ENCODE results near the gene SMYD3. TPM values are rescaled to one million over a fixed set of nuclear protein-coding genes. Genes with fewer than 3 reads are reported as not detected.

Gene SMYD3
- total RNA-seq, 1 donor from 2014 or later = 35.4 TPM

DNA sequence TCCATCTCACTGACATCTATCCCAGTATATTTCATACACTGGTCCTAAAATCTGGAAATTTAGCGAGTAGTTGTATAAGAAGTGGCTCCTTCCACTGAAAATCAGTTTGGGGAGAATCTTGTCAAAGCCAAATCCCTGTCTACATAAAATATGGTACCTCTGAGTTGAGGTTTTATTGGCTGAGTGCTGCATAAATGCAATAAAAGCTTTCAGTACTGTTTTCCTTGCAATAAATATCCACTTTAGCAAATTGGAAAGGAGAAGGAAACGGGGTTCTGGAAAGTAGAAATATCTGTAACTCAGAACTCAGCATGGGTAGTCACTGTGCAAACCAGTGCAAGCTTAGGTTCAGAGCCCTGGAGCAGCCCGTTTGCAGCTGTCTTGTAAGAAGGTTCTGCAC is 580.2 kb downstream of the SMYD3 start:
- no peak for DNase-seq
- H3K4me3 Mint-ChIP-seq (ENCODE audit: unreplicated experiment) = no peak overlapping the region

DNA sequence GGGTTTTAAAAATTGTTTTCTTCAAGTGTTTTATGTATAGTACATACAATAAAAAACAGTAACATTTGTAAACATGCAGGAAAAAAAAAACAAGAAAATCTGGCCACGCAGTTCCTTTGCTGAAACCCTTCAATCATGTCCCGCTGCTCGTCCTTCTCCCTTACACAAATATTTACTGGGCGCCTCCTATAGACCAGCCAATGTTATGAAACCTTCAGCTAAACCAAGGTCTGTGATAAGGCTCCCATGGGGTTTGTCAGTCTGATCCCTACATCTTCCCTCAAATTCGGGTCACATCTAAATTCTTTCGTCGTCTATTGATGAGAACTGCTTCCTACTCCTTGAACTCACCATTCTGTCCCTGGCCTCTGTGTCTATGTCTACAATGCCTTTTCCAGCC is 583.9 kb downstream of the SMYD3 start:
- H3K36me3 Mint-ChIP-seq (ENCODE audit: unreplicated experiment) = no peaks in the 10 kb centered on the region
- H3K27me3 Mint-ChIP-seq (ENCODE audit: unreplicated experiment) = no peaks in the 10 kb centered on the region
- H3K9me3 Mint-ChIP-seq (ENCODE audit: unreplicated experiment) = no peaks in the 10 kb centered on the region
- H3K4me3 Mint-ChIP-seq (ENCODE audit: unreplicated experiment) = no peak overlapping the region
- peaks cover 5% of the 10 kb centered on the region for H3K4me1 Mint-ChIP-seq (ENCODE audit: low read depth, unreplicated experiment)
- TF ChIP-seq, protein P1, sequence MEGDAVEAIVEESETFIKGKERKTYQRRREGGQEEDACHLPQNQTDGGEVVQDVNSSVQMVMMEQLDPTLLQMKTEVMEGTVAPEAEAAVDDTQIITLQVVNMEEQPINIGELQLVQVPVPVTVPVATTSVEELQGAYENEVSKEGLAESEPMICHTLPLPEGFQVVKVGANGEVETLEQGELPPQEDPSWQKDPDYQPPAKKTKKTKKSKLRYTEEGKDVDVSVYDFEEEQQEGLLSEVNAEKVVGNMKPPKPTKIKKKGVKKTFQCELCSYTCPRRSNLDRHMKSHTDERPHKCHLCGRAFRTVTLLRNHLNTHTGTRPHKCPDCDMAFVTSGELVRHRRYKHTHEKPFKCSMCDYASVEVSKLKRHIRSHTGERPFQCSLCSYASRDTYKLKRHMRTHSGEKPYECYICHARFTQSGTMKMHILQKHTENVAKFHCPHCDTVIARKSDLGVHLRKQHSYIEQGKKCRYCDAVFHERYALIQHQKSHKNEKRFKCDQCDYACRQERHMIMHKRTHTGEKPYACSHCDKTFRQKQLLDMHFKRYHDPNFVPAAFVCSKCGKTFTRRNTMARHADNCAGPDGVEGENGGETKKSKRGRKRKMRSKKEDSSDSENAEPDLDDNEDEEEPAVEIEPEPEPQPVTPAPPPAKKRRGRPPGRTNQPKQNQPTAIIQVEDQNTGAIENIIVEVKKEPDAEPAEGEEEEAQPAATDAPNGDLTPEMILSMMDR (IDR thresholded peaks at IDR 0.05; ENCODE audit: partially characterized antibody, unreplicated experiment) = no peak
- H3K27ac Mint-ChIP-seq (ENCODE audit: unreplicated experiment) = no peak overlapping the region
- no peak for DNase-seq

More for the DNA sequence above, 580.2 kb downstream of the SMYD3 start:
- Mint-ChIP-seq H3K4me1 (ENCODE audit: low read depth, unreplicated experiment) (peaks cover 5% of the 10 kb centered on the region), H3K27ac (ENCODE audit: unreplicated experiment) (no peak overlapping the region), H3K36me3 (ENCODE audit: unreplicated experiment) (no peaks in the 10 kb centered on the region), H3K27me3 (ENCODE audit: unreplicated experiment) (no peaks in the 10 kb centered on the region), H3K9me3 (ENCODE audit: unreplicated experiment) (no peaks in the 10 kb centered on the region)
- TF ChIP-seq, protein P1 (IDR thresholded peaks at IDR 0.05; ENCODE audit: partially characterized antibody, unreplicated experiment) = no peak

DNA sequence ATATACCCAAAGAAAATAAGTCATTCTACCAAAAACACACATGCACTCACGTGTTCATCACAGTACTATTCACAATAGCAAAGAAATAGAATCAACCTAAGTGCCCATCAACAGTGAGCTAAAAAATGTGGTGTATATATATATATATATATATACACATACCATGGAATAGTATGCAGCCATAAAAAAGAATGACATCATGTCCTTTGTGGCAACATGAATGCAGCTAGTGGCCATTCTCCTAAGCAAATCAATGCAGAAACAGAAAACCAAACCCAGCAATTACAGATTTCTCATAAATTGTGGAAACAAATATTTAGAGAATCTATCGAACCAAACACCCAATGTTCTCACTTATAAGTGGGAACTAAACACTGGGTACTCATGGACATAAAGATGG is 585.7 kb downstream of the SMYD3 start:
- DNase-seq = no peak
- H3K27me3 Mint-ChIP-seq (ENCODE audit: unreplicated experiment) = no peaks in the 10 kb centered on the region
- H3K27ac Mint-ChIP-seq (ENCODE audit: unreplicated experiment) = no peak overlapping the region
- no peaks in the 10 kb centered on the region for H3K36me3 Mint-ChIP-seq (ENCODE audit: unreplicated experiment)
- TF ChIP-seq, protein P1 (IDR thresholded peaks at IDR 0.05; ENCODE audit: partially characterized antibody, unreplicated experiment) = no peak
- peaks cover 8% of the 10 kb centered on the region for H3K4me1 Mint-ChIP-seq (ENCODE audit: low read depth, unreplicated experiment)
- no peak overlapping the region for H3K4me3 Mint-ChIP-seq (ENCODE audit: unreplicated experiment)
- H3K9me3 Mint-ChIP-seq (ENCODE audit: unreplicated experiment) = no peaks in the 10 kb centered on the region

DNA sequence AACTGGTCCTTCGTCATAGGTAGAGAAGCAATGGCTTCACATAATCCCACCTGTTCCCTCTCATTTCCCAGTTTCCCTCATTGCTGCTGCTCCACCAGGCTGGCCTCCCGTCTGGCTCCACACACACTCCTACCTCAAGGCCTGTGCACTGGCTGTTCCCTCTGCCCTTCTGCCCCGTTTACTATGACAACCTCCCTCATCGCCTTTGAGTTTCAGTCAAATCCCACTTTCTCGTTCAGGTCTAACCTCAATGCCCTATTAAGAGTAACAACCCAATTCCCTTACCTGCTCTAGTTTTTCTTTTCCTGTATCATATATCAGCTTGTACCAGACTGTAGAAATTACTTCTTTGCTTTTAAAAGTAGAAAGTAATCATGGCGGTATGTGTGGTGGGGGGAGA is 589.7 kb downstream of the SMYD3 start:
- H3K4me3 Mint-ChIP-seq (ENCODE audit: unreplicated experiment) = no peak overlapping the region
- no peak for DNase-seq
- peaks cover 12% of the 10 kb centered on the region for H3K4me1 Mint-ChIP-seq (ENCODE audit: low read depth, unreplicated experiment)
- no peak overlapping the region for H3K27ac Mint-ChIP-seq (ENCODE audit: unreplicated experiment)
- H3K9me3 Mint-ChIP-seq (ENCODE audit: unreplicated experiment) = peaks cover 2% of the 10 kb centered on the region
- TF ChIP-seq, protein P1 (IDR thresholded peaks at IDR 0.05; ENCODE audit: partially characterized antibody, unreplicated experiment) = no peak
- peaks cover 3% of the 10 kb centered on the region for H3K27me3 Mint-ChIP-seq (ENCODE audit: unreplicated experiment)
- H3K36me3 Mint-ChIP-seq (ENCODE audit: unreplicated experiment) = peaks cover 4% of the 10 kb centered on the region

DNA sequence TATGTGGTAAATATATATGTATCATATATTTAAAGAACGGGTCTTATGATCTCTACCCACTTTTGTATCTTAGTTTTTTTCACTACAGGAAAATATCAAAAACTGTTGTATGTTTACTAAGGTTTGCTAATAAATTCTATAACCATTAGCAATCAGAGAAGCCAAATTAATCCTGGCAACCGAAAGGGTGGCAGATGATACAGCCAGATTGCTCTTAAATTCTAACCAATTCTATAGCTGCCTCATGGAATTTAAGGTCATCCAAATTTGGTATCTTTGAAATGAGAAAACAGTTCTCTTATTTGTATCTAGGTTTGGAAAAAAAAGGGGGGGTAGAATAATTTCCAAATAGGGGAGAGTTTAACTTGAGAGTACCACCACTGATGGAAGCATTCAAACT is 591.2 kb downstream of the SMYD3 start:
- peaks cover 3% of the 10 kb centered on the region for H3K27me3 Mint-ChIP-seq (ENCODE audit: unreplicated experiment)
- H3K27ac Mint-ChIP-seq (ENCODE audit: unreplicated experiment) = peak overlapping the region; percentile 50
- H3K9me3 Mint-ChIP-seq (ENCODE audit: unreplicated experiment) = peaks cover 2% of the 10 kb centered on the region
- DNase-seq = no peak
- H3K4me3 Mint-ChIP-seq (ENCODE audit: unreplicated experiment) = no peak overlapping the region
- peaks cover 4% of the 10 kb centered on the region for H3K36me3 Mint-ChIP-seq (ENCODE audit: unreplicated experiment)
- H3K4me1 Mint-ChIP-seq (ENCODE audit: low read depth, unreplicated experiment) = peaks cover 12% of the 10 kb centered on the region
- TF ChIP-seq, protein P1 (IDR thresholded peaks at IDR 0.05; ENCODE audit: partially characterized antibody, unreplicated experiment) = no peak
